ENCODE data around the gene TMPRSS3. TPM values are rescaled to one million over a fixed set of nuclear protein-coding genes. Genes with fewer than 3 reads are reported as not detected.

Gene TMPRSS3
- total RNA-seq, 4 donors from 2014 or later, result 0.68 to 1.3 TPM; not detected in 2

- no peak for DNase-seq
- intact Hi-C loops (cut with DNase I; ENCODE audit: low total_unique reads) (no loop called here), in situ Hi-C loops (cut with MboI; ENCODE audit: low pct_ligation_motif_present in 1 of 4, low pct_unique_long_range_greater_than_20kb in 1 of 4, low sequenced_read_pairs in 3 of 4) (no loop called here)
- peaks cover 0 to 10% (median 1%) of the 10 kb centered on the region in 4 donors for H3K4me1 ChIP-seq
- no peak overlapping the region for H3K4me3 ChIP-seq
- TF ChIP-seq EP300 (IDR thresholded peaks at IDR 0.05; ENCODE audit: low read depth), result no peak
- TF ChIP-seq POLR2AphosphoS5 (IDR thresholded peaks at IDR 0.05), result no peak
- TF ChIP-seq POLR2A (IDR thresholded peaks at IDR 0.05), result no peak
- TF ChIP-seq CTCF (IDR thresholded peaks at IDR 0.05), result no peak
- H3K27ac ChIP-seq, result no peak overlapping the region
- H3K27me3 ChIP-seq, result no peaks in the 10 kb centered on the region
- H3K9me3 ChIP-seq, result no peaks in the 10 kb centered on the region
- H3K36me3 ChIP-seq, result no peaks in the 10 kb centered on the region
- 68 to 81% methylated on average over 5 to 24 of the region's 24 CpGs for WGBS, 2 donors (ENCODE audit: low coverage in 1 of 2)
Measured at GRCh38 chr21:42340187-42341050, 55.4 kb downstream of the TMPRSS3 start.

- intact Hi-C loops (cut with DNase I; ENCODE audit: low total_unique reads) (no loop called here), in situ Hi-C loops (cut with MboI; ENCODE audit: low pct_ligation_motif_present in 1 of 4, low pct_unique_long_range_greater_than_20kb in 1 of 4, low sequenced_read_pairs in 3 of 4) (no loop called here)
- TF ChIP-seq CTCF (IDR thresholded peaks at IDR 0.05) (no peak), POLR2A (IDR thresholded peaks at IDR 0.05) (no peak), POLR2AphosphoS5 (IDR thresholded peaks at IDR 0.05) (no peak), EP300 (IDR thresholded peaks at IDR 0.05; ENCODE audit: low read depth) (no peak)
- DNase-seq, result no peak
- Histone ChIP-seq H3K27ac (no peak overlapping the region), H3K27me3 (peaks cover 6% of the 10 kb centered on the region), H3K4me1 (peaks cover 0 to 10% (median 1%) of the 10 kb centered on the region in 4 donors), H3K9me3 (no peaks in the 10 kb centered on the region), H3K4me3 (no peak overlapping the region), H3K36me3 (no peaks in the 10 kb centered on the region)
- WGBS, 2 donors (ENCODE audit: low coverage in 1 of 2), result 80 to 93% methylated on average over 3 to 16 of the region's 17 CpGs
Measured at GRCh38 chr21:42338729-42339715, 56.8 kb downstream of the TMPRSS3 start.

- in situ Hi-C loops (cut with MboI; ENCODE audit: low pct_ligation_motif_present in 1 of 4, low pct_unique_long_range_greater_than_20kb in 1 of 4, low sequenced_read_pairs in 3 of 4), result no loop called here
- TF ChIP-seq POLR2A (IDR thresholded peaks at IDR 0.05) (no peak), CTCF (IDR thresholded peaks at IDR 0.05) (peak; percentile 58 to 89 (median 70)), POLR2AphosphoS5 (IDR thresholded peaks at IDR 0.05) (no peak), EP300 (IDR thresholded peaks at IDR 0.05; ENCODE audit: low read depth) (no peak)
- Histone ChIP-seq H3K27me3 (peaks cover 6% of the 10 kb centered on the region), H3K36me3 (no peaks in the 10 kb centered on the region), H3K4me3 (no peak overlapping the region), H3K9me3 (no peaks in the 10 kb centered on the region), H3K27ac (peak overlapping the region in 1 of 4 donors; percentile 17), H3K4me1 (peaks cover 0 to 16% (median 1%) of the 10 kb centered on the region in 4 donors)
- intact Hi-C loops (cut with DNase I; ENCODE audit: low total_unique reads), result no loop called here
- 44 to 45% methylated on average over 3 to 21 of the region's 23 CpGs for WGBS, 2 donors (ENCODE audit: low coverage in 1 of 2)
- DNase-seq, result peak; percentile 88
Measured at GRCh38 chr21:42337830-42338728, 57.8 kb downstream of the TMPRSS3 start.
